ENCODE measurements around the gene MTHFR. TPM values are rescaled to one million over a fixed set of nuclear protein-coding genes. Genes with fewer than 3 reads are reported as not detected.

The MTHFR gene
- total RNA-seq, 1 experiment from 2014 or later: 22.6 TPM

- no peak for TF ChIP-seq NFATC4 (CRISPR knock-in tag; IDR thresholded peaks at IDR 0.05)
- peaks cover 3% of the 10 kb centered on the region; the same call in 1 of the 2 replicates for H3K4me1 Mint-ChIP-seq
- H3K4me3 Mint-ChIP-seq: no peak overlapping the region
- no peaks in the 10 kb centered on the region for H3K36me3 Mint-ChIP-seq
- ChIA-PET POLR2A (no interaction called here), CTCF (interaction anchor here (0.7 to 1.1 kb wide), 3 partner anchors 17 to 104 kb away, joined by 3 to 4 read pairs (median 3); partner anchors contain the start of gene FBXO6)
- H3K27ac Mint-ChIP-seq: no peak overlapping the region
- no peak for DNase-seq (ENCODE audit: low spot score)
- peaks cover 5% of the 10 kb centered on the region for H3K27me3 Mint-ChIP-seq (ENCODE audit: low read depth)
- H3K9me3 Mint-ChIP-seq: no peaks in the 10 kb centered on the region
- ATAC-seq: no peak
Measured at GRCh38 chr1:11767922-11768704, 37.7 kb downstream of the MTHFR start.

- TF ChIP-seq MAX (CRISPR knock-in tag; IDR thresholded peaks at IDR 0.05) (no peak), ARID4B (CRISPR knock-in tag; IDR thresholded peaks at IDR 0.05; ENCODE audit: borderline replicate concordance) (no peak), ATF3 (CRISPR knock-in tag; conservative IDR thresholded peaks at IDR 0.05) (no peak), CREB1 (CRISPR knock-in tag; IDR thresholded peaks at IDR 0.05) (no peak), ATF6 (CRISPR knock-in tag; IDR thresholded peaks at IDR 0.05) (no peak), ZNF416 (CRISPR knock-in tag; IDR thresholded peaks at IDR 0.05) (no peak), NR3C1 (CRISPR knock-in tag; conservative IDR thresholded peaks at IDR 0.05; ENCODE audit: low read depth) (no peak), SMAD3 (CRISPR knock-in tag; IDR thresholded peaks at IDR 0.05; ENCODE audit: borderline replicate concordance) (no peak), FOXP1 (CRISPR knock-in tag; IDR thresholded peaks at IDR 0.05; ENCODE audit: borderline replicate concordance) (no peak)
- no peak overlapping the region for H3K4me3 Mint-ChIP-seq
- ChIA-PET POLR2A (no interaction called here), CTCF (interaction anchor here (1.1 to 7.1 kb wide), 4 partner anchors 10 to 121 kb away, joined by 3 to 41 read pairs (median 6); partner anchors contain the start of genes FBXO2 and FBXO44)
- no peaks in the 10 kb centered on the region for H3K36me3 Mint-ChIP-seq
- ATAC-seq (no peak), DNase-seq (ENCODE audit: low spot score) (no peak)
- peaks cover 10% of the 10 kb centered on the region for H3K4me1 Mint-ChIP-seq
- H3K9me3 Mint-ChIP-seq: no peaks in the 10 kb centered on the region
- H3K27ac Mint-ChIP-seq: no peak overlapping the region
- H3K27me3 Mint-ChIP-seq (ENCODE audit: low read depth): peaks cover 23% of the 10 kb centered on the region
Measured at GRCh38 chr1:11766429-11766776, 39.4 kb downstream of the MTHFR start.

- H3K27ac Mint-ChIP-seq: no peak overlapping the region
- H3K4me3 Mint-ChIP-seq: no peak overlapping the region
- H3K9me3 Mint-ChIP-seq: no peaks in the 10 kb centered on the region
- H3K27me3 Mint-ChIP-seq (ENCODE audit: low read depth): peaks cover 28% of the 10 kb centered on the region
- POLR2A ChIA-PET: no interaction called here
- peaks cover 10% of the 10 kb centered on the region for H3K4me1 Mint-ChIP-seq
- no peak for ATAC-seq
- H3K36me3 Mint-ChIP-seq: no peaks in the 10 kb centered on the region
- CTCF ChIA-PET: interaction anchor here (0.7 to 7.1 kb wide), 7 partner anchors 9 to 402 kb away, joined by 3 to 41 read pairs (median 4); partner anchors contain the start of genes FBXO2 and FBXO44
- DNase-seq (ENCODE audit: low spot score): no peak
- TF ChIP-seq NFE2L1 (CRISPR knock-in tag; IDR thresholded peaks at IDR 0.05) (no peak), GABPB1 (CRISPR knock-in tag; IDR thresholded peaks at IDR 0.05) (no peak), NFYB (CRISPR knock-in tag; conservative IDR thresholded peaks at IDR 0.05; ENCODE audit: low read depth) (no peak), TP53 (CRISPR knock-in tag; IDR thresholded peaks at IDR 0.05) (no peak), AR (CRISPR knock-in tag; IDR thresholded peaks at IDR 0.05) (no peak), CREM (CRISPR knock-in tag; IDR thresholded peaks at IDR 0.05) (no peak), GTF2I (CRISPR knock-in tag; conservative IDR thresholded peaks at IDR 0.05) (no peak), USF1 (CRISPR knock-in tag; IDR thresholded peaks at IDR 0.05) (no peak), NR2C2 (CRISPR knock-in tag; IDR thresholded peaks at IDR 0.05) (no peak)
Measured at GRCh38 chr1:11765661-11766428, 39.9 kb downstream of the MTHFR start.

Data from WTC11 (cell line).